Hepatocyte (in vitro differentiated cells): ENCODE measurements around the gene CACNG7. TPM values are rescaled to one million over a fixed set of nuclear protein-coding genes. Genes with fewer than 3 reads are reported as not detected.

ENCODE experiments used
- DNase-seq: peaks from one replicate; pipeline ENCODE4 v3.0.0-alpha.2; 2016; ENCODE audit warnings: low spot score
- H2AFZ ChIP-seq: fragments of 200-600 bp; sonication (generic); 2 replicates; pipeline ENCODE4 v1.6.0; 2016; ENCODE audit warnings: antibody characterized with exemption, mild to moderate bottlenecking
- H3K27ac ChIP-seq: fragments of 200-600 bp; sonication (generic); 2 replicates; pipeline ENCODE4 v1.5.1; 2016; ENCODE audit warnings: mild to moderate bottlenecking
- H3K27me3 ChIP-seq: fragments of 200-600 bp; sonication (generic); 2 replicates; pipeline ENCODE4 v1.6.1; 2016
- H3K36me3 ChIP-seq: fragments of 200-600 bp; sonication (generic); replicated peaks from 2 replicates; pipeline ENCODE4 v1.5.1; 2016; ENCODE audit warnings: low read depth; ENCODE audit not compliant: insufficient read depth
- H3K4me1 ChIP-seq: fragments of 200-600 bp; sonication (generic); 2 replicates; pipeline ENCODE4 v1.5.1; 2016; ENCODE audit warnings: mild to moderate bottlenecking, moderate library complexity; ENCODE audit not compliant: insufficient read depth
- H3K4me2 ChIP-seq: fragments of 200-600 bp; sonication (generic); 2 replicates; pipeline ENCODE4 v1.6.0; 2016
- H3K4me3 ChIP-seq: fragments of 200-600 bp; sonication (generic); 2 replicates; pipeline ENCODE4 v1.5.1; 2016; ENCODE audit warnings: mild to moderate bottlenecking
- H3K79me2 ChIP-seq: fragments of 200-600 bp; sonication (generic); 2 replicates; pipeline ENCODE4 v1.6.0; 2017; ENCODE audit warnings: mild to moderate bottlenecking
- H3K9me2 ChIP-seq: fragments of 200-600 bp; sonication (generic); replicated peaks from 2 replicates; pipeline ENCODE4 v1.6.0; 2017; ENCODE audit warnings: mild to moderate bottlenecking; ENCODE audit not compliant: insufficient read depth
- H3K9me3 ChIP-seq: fragments of 200-600 bp; sonication (generic); 2 replicates; pipeline ENCODE4 v1.5.1; 2016; ENCODE audit warnings: low read depth, mild to moderate bottlenecking
- H4K20me1 ChIP-seq: fragments of 200-600 bp; sonication (generic); 2 replicates; pipeline ENCODE4 v1.6.0; 2016; ENCODE audit warnings: mild to moderate bottlenecking; ENCODE audit not compliant: insufficient read depth, poor library complexity, severe bottlenecking
- EZH2 ChIP-seq: fragments of 200-600 bp; sonication (generic); IDR thresholded peaks from 2 replicates; pipeline ENCODE4 v1.6.1; 2016; ENCODE audit warnings: antibody characterized with exemption, mild to moderate bottlenecking, borderline replicate concordance
- EZH2phosphoT487 ChIP-seq: fragments of 200-600 bp; sonication (generic); IDR thresholded peaks from one replicate; pipeline ENCODE4 v1.6.1; 2018; ENCODE audit warnings: antibody characterized with exemption, mild to moderate bottlenecking, low read depth, moderate library complexity; ENCODE audit not compliant: unreplicated experiment, severe bottlenecking
- WGBS: methylation state at CpG from one replicate; pipeline ENCODE4 v1.1.6; 2016; ENCODE audit warnings: low lambda C conversion rate; ENCODE audit errors: missing lambda C conversion rate; 5-methylcytosine and 5-hydroxymethylcytosine counted together
- polyA plus RNA-seq: library from polyadenylated mRNA; unstranded; fragments of >200 nt; fragmentation: Nextera tagmentation; extraction: Ambion mirVana; gene quantifications from 2 replicates; pipeline ENCODE4 v1.2.1, GENCODE V29; 2016
- total RNA-seq: library from RNA; depleted of rRNA; stranded (reverse); fragments of >200 nt; gene quantifications from 2 replicates; pipeline ENCODE4 v1.2.3, GENCODE V29; 2014
- TF ChIP-seq, protein P1 (sequence below): fragments of 200-600 bp; sonication (generic); IDR thresholded peaks from 2 replicates; pipeline ENCODE4 v1.5.1; 2016; ENCODE audit warnings: antibody characterized with exemption, mild to moderate bottlenecking; ENCODE audit not compliant: poor library complexity

The CACNG7 gene
- total and polyA plus RNA-seq, 2 experiments from 2014 or later, result 0.31 to 0.90 TPM

- TF ChIP-seq EZH2phosphoT487, result no peak
- TF ChIP-seq, protein P1, sequence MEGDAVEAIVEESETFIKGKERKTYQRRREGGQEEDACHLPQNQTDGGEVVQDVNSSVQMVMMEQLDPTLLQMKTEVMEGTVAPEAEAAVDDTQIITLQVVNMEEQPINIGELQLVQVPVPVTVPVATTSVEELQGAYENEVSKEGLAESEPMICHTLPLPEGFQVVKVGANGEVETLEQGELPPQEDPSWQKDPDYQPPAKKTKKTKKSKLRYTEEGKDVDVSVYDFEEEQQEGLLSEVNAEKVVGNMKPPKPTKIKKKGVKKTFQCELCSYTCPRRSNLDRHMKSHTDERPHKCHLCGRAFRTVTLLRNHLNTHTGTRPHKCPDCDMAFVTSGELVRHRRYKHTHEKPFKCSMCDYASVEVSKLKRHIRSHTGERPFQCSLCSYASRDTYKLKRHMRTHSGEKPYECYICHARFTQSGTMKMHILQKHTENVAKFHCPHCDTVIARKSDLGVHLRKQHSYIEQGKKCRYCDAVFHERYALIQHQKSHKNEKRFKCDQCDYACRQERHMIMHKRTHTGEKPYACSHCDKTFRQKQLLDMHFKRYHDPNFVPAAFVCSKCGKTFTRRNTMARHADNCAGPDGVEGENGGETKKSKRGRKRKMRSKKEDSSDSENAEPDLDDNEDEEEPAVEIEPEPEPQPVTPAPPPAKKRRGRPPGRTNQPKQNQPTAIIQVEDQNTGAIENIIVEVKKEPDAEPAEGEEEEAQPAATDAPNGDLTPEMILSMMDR, result no peak
- TF ChIP-seq EZH2, result no peak
- Histone ChIP-seq H3K9me2 (no peaks in the 10 kb centered on the region), H3K36me3 (no peaks in the 10 kb centered on the region), H3K79me2 (no peaks in the 10 kb centered on the region), H3K27ac (no peak overlapping the region), H3K9me3 (no peaks in the 10 kb centered on the region), H4K20me1 (no peaks in the 10 kb centered on the region), H3K27me3 (peaks cover 77% of the 10 kb centered on the region), H3K4me1 (no peaks in the 10 kb centered on the region), H2AFZ (no peak overlapping the region), H3K4me3 (no peak overlapping the region), H3K4me2 (peak overlapping the region; percentile 71)
- 18% methylated on average over 15 of the region's 17 CpGs for WGBS
- no peak for DNase-seq
These were observed 1.4 kb upstream of the CACNG7 start for GRCh38 chr19:53907690-53908089.

DNA sequence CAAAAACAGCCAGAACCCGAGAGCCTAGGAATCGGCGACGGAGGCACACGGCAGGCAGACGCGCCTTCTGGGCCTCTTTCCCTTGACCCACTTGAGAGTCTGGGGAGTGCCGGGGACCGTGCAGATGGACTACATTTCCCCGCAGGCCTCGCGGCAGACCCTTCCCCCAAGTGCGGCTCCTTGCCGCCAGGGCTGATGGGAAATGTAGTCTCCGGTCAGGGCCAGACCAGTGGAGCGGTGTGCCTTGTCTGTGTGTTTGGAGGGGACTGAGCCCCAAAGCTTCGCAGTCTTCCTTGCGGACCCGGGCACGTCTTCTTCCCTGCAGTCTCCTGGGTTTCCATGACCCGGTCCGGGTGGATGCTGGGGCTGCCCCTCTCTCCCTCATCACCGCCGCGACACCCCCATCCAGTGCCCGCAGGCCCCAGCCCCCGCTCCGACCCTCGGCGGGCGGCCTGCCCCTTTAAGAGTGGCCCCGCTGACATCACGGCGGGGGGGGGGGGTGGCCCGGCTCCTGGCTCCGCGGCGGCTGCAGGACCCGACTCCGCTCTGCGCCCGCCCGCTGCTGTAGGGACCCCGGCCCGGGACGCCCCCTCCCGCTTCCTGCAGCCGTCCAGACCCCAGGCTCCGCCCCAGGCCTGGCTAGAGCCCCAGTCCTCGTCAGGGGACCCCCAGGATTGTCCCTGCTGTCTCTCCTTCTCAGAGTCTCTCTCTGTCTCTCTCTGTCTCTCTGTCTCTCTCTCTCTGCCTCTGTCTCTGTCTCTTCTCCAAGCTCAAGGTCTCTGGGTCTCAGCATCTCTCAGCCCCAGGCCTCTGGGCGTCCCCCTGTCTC is 758 bp upstream of the CACNG7 start:
- no peaks in the 10 kb centered on the region for H3K79me2 ChIP-seq
- H3K36me3 ChIP-seq, result no peaks in the 10 kb centered on the region
- no peak overlapping the region for H3K4me3 ChIP-seq
- H3K4me1 ChIP-seq, result no peaks in the 10 kb centered on the region
- no peak overlapping the region for H2AFZ ChIP-seq
- H4K20me1 ChIP-seq, result no peaks in the 10 kb centered on the region
- H3K9me2 ChIP-seq, result no peaks in the 10 kb centered on the region
- TF ChIP-seq EZH2phosphoT487 (peak; percentile 16), EZH2 (no peak)
- peaks cover 77% of the 10 kb centered on the region for H3K27me3 ChIP-seq
- no peak overlapping the region for H3K27ac ChIP-seq
- H3K4me2 ChIP-seq, result peak overlapping the region; percentile 71
- WGBS, result 4% methylated on average over 19 of the region's 51 CpGs
- DNase-seq, result peak; percentile 49
- H3K9me3 ChIP-seq, result no peaks in the 10 kb centered on the region

DNA sequence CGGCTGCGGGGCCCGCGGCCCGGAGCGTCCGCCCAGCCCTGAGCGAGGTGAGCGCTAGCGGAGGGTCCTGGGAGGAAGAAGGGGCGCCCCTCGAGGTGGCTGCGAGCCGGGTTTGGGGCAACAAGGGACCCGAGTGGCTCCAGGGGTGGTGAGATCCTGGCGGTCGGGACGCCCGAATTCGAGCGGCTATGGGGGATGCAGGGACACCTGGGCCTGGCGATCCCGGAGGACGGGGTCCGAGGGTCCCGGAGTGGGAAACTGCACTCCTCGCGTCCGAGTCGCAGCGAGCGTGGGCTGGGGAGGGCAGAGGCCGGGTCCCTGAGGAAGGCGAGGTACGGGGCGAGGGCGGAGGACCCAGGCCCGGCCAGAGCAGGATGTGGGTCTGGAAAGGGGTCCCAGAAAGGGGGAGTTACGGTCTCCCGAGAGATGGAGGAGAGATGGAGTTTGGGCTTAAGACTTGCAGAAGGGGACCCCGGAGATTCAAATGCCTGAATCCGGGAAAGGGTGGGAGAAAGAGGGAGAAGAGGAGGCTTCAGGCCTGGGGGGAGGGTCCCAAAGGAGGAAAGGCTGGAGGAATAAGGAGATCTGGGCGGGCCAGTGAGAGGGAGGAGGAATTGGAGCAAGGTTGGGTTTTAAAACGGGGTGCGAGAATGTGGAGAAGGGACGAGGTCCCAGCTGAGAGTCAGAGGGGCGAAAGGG is 542 bp downstream of the CACNG7 start:
- H3K4me2 ChIP-seq, result peak overlapping the region; percentile 68
- H3K4me3 ChIP-seq, result no peak overlapping the region
- H3K9me3 ChIP-seq, result no peaks in the 10 kb centered on the region
- H3K9me2 ChIP-seq, result no peaks in the 10 kb centered on the region
- no peaks in the 10 kb centered on the region for H3K79me2 ChIP-seq
- no peaks in the 10 kb centered on the region for H3K36me3 ChIP-seq
- no peak overlapping the region for H2AFZ ChIP-seq
- H3K27ac ChIP-seq, result no peak overlapping the region
- no peaks in the 10 kb centered on the region for H3K4me1 ChIP-seq
- no peak for DNase-seq
- peaks cover 70% of the 10 kb centered on the region for H3K27me3 ChIP-seq
- 4% methylated on average over 31 of the region's 47 CpGs for WGBS
- H4K20me1 ChIP-seq, result no peaks in the 10 kb centered on the region
- peak; percentile 69 for TF ChIP-seq EZH2phosphoT487
- peak; percentile 97 for TF ChIP-seq EZH2
- TF ChIP-seq, protein P1, result no peak

DNA sequence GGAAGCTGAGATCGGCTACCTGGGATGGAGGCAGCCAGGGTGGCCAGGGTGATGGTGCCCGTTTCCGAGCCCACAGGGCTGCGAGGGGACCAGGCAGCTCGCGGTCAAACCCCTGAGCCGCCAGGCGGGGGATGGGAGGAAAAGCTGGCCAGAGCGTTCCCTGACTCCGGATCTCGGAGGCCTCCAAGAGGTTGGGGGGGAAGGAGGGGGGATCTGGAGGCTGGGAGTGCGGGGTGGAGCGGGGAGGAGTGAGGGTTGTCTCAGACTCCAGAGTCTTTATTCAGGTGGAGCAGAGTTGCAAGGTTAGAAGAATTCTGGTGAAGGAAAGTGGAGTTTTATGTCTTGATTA is 1.1 kb downstream of the CACNG7 start:
- TF ChIP-seq, protein P1, result no peak
- TF ChIP-seq EZH2, result peak; percentile 45
- H4K20me1 ChIP-seq, result no peaks in the 10 kb centered on the region
- peak; percentile 17 for DNase-seq
- H3K4me3 ChIP-seq, result no peak overlapping the region
- no peak overlapping the region for H3K27ac ChIP-seq
- H3K36me3 ChIP-seq, result no peaks in the 10 kb centered on the region
- H3K9me2 ChIP-seq, result no peaks in the 10 kb centered on the region
- no peak overlapping the region for H2AFZ ChIP-seq
- 2% methylated on average over 8 of the region's 13 CpGs for WGBS
- H3K4me1 ChIP-seq, result no peaks in the 10 kb centered on the region
- peak overlapping the region; percentile 68 for H3K4me2 ChIP-seq
- no peaks in the 10 kb centered on the region for H3K9me3 ChIP-seq
- H3K27me3 ChIP-seq, result peaks cover 67% of the 10 kb centered on the region
- H3K79me2 ChIP-seq, result no peaks in the 10 kb centered on the region
